Calu3 (cell line): ENCODE results near the gene RHBDF2. TPM values are rescaled to one million over a fixed set of nuclear protein-coding genes. Genes with fewer than 3 reads are reported as not detected.

Source experiments
- BruUV-seq: library from RNA; stranded (reverse); fragments of 400-500 nt; replicated peaks from 2 replicates; lab custom pipeline; 2021; lab: Mats Ljungman, UMichigan
- CTCF ChIA-PET: fragments of 300-600 bp; sonication (Branson Sonifier 250); formaldehyde crosslinking; loops from one replicate; lab custom pipeline; 2022; ENCODE audit warnings: antibody characterized with exemption; lab: Charles Lee
- DNase-seq: peaks from one replicate; pipeline ENCODE4 v3.0.0; 2022
- H3K27ac Mint-ChIP-seq: one replicate; pipeline ENCODE4 v1.8.0; 2022; ENCODE audit warnings: mixed read lengths; ENCODE audit not compliant: unreplicated experiment
- H3K27me3 Mint-ChIP-seq: one replicate; pipeline ENCODE4 v1.8.0; 2022; ENCODE audit warnings: mixed read lengths; ENCODE audit not compliant: unreplicated experiment
- H3K36me3 Mint-ChIP-seq: one replicate; pipeline ENCODE4 v1.8.0; 2022; ENCODE audit warnings: mild to moderate bottlenecking, moderate library complexity, mixed read lengths; ENCODE audit not compliant: insufficient read depth, unreplicated experiment
- H3K4me1 Mint-ChIP-seq: one replicate; pipeline ENCODE4 v1.8.0; 2022; ENCODE audit warnings: mild to moderate bottlenecking, low read depth, mixed read lengths; ENCODE audit not compliant: unreplicated experiment
- H3K4me3 Mint-ChIP-seq: one replicate; pipeline ENCODE4 v1.8.0; 2022; ENCODE audit warnings: mild to moderate bottlenecking, low read depth, moderate library complexity, mixed read lengths; ENCODE audit not compliant: unreplicated experiment
- H3K9me3 Mint-ChIP-seq: one replicate; pipeline ENCODE4 v1.8.0; 2022; ENCODE audit warnings: low read depth, mixed read lengths; ENCODE audit not compliant: unreplicated experiment
- intact Hi-C: fragments of 100-400 bp; cut with micrococcal nuclease; formaldehyde crosslinking; loops from one replicate; pipeline ENCODE4 v1.10.0; 2022; ENCODE audit not compliant: unreplicated experiment
- total RNA-seq: library from RNA; stranded (reverse); gene quantifications from 2 replicates; pipeline ENCODE4 v1.2.3, GENCODE V29; 2022
- TF ChIP-seq, protein P1 (sequence below): fragments of 200-600 bp; IDR thresholded peaks from one replicate; pipeline ENCODE4 v1.8.0; 2022; ENCODE audit warnings: antibody characterized with exemption; ENCODE audit not compliant: unreplicated experiment

The RHBDF2 gene
- total RNA-seq, 1 experiment from 2014 or later, result 47.7 TPM

DNA sequence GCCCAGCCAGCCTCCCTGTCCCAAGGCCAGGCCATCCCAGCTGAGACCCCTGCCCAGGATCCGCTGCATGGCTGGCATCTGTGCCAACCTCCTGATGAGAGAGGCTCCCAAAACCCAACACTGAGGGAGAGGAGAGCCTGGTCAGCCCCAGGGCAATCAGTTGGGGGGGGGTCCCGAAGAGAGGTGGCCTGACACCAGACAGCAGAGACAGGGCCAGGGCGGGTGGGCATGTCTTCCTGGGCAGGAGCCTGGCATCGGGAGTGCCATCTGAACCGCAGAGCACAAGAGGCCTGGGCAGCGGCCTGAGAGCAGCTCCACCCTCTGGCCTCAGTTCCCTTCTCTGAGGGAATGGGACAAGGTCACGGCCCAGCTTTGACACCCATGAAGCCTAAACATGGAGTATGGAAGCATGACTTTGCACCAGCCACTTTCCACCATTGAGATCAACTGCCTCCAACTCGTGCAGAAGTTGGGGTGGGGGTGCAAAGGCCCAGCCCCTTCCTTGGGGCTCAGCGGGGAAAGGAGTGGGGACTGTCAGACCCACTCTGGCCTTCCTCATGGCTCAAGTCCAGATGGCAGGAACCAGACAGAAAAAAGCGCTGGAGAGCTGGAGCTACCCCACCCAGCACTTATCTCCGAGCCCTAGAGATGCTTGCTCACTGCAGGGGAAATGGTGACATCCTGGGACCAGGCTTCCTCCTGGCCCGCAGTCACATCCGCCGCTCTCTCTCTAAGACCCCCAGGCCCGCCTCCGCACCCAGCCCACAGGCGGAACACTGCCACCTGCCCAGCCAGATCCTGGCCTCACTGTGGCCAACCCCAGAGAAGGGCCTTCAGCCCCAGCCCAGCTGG lies 9.7 kb downstream of the RHBDF2 start:
- CTCF ChIA-PET, result interaction anchor here (0.6 kb wide), 1 partner anchor 16 kb away, joined by 3 read pairs; no protein-coding TSS in a partner anchor
- Mint-ChIP-seq H3K9me3 (no peaks in the 10 kb centered on the region), H3K4me1 (peaks cover 16% of the 10 kb centered on the region), H3K27me3 (no peaks in the 10 kb centered on the region), H3K27ac (no peak overlapping the region), H3K36me3 (no peaks in the 10 kb centered on the region), H3K4me3 (no peak overlapping the region)
- TF ChIP-seq, protein P1, sequence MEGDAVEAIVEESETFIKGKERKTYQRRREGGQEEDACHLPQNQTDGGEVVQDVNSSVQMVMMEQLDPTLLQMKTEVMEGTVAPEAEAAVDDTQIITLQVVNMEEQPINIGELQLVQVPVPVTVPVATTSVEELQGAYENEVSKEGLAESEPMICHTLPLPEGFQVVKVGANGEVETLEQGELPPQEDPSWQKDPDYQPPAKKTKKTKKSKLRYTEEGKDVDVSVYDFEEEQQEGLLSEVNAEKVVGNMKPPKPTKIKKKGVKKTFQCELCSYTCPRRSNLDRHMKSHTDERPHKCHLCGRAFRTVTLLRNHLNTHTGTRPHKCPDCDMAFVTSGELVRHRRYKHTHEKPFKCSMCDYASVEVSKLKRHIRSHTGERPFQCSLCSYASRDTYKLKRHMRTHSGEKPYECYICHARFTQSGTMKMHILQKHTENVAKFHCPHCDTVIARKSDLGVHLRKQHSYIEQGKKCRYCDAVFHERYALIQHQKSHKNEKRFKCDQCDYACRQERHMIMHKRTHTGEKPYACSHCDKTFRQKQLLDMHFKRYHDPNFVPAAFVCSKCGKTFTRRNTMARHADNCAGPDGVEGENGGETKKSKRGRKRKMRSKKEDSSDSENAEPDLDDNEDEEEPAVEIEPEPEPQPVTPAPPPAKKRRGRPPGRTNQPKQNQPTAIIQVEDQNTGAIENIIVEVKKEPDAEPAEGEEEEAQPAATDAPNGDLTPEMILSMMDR, result no peak
- no TSS peak for BruUV-seq
- intact Hi-C loops, result no loop called here
- no peak for DNase-seq

DNA sequence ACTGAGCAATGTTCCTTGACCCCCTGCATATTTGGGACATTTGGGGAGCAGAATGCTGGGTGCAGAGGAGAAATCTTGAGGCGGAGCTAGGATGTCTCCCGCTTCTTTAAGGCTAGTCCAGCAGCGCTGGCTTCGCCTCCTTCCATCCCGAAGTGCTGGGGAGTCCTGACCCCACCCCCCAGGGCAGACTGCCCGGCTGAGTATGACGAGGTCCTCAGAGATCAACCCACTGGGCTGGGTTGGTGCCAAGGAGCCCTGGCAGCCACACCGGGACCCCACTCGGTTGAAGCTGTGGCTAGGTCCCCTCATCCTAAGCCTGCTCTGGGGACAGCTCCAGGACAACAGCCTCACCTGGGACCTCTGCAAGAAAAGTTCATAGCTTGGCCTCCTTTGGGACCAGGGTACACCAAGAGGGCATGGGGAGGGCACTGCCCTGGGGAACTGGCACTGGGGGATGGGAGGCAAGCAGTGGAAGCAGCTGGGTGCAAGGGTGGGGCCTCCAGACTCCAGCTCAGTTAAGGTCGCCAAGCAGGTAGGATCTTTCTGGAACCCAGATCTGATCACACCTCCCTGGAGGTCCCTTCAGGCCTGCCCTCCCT lies 11.0 kb downstream of the RHBDF2 start:
- Mint-ChIP-seq H3K27ac (no peak overlapping the region), H3K4me3 (no peak overlapping the region), H3K36me3 (no peaks in the 10 kb centered on the region), H3K27me3 (no peaks in the 10 kb centered on the region), H3K9me3 (no peaks in the 10 kb centered on the region), H3K4me1 (peaks cover 16% of the 10 kb centered on the region)
- intact Hi-C loops, result no loop called here
- no TSS peak for BruUV-seq
- TF ChIP-seq, protein P1, result no peak
- CTCF ChIA-PET, result interaction anchor here (0.6 to 1.0 kb wide), 2 partner anchors 32 to 103 kb away, joined by 3 to 6 read pairs; no protein-coding TSS in a partner anchor
- DNase-seq, result no peak

- no peak for DNase-seq
- CTCF ChIA-PET, result interaction anchor here (0.6 kb wide), 1 partner anchor 359 kb away, joined by 5 read pairs; no protein-coding TSS in a partner anchor
- intact Hi-C loops, result no loop called here
- no peaks in the 10 kb centered on the region for H3K27me3 Mint-ChIP-seq
- TF ChIP-seq, protein P1, result no peak
- H3K4me1 Mint-ChIP-seq, result peaks cover 5% of the 10 kb centered on the region
- no TSS peak for BruUV-seq
- H3K4me3 Mint-ChIP-seq, result no peak overlapping the region
- H3K9me3 Mint-ChIP-seq, result no peaks in the 10 kb centered on the region
- H3K36me3 Mint-ChIP-seq, result peaks cover 10% of the 10 kb centered on the region
- H3K27ac Mint-ChIP-seq, result no peak overlapping the region
Observed at GRCh38 chr17:76487451-76488192, 13.6 kb downstream of the RHBDF2 start.

- TF ChIP-seq, protein P1, result no peak
- H3K27ac Mint-ChIP-seq, result no peak overlapping the region
Observed at GRCh38 chr17:76485569-76485968, 15.7 kb downstream of the RHBDF2 start.

More at GRCh38 chr17:76485569-76485968, 15.7 kb downstream of the RHBDF2 start:
- BruUV-seq, result no TSS peak
- intact Hi-C loops, result no loop called here
- H3K9me3 Mint-ChIP-seq, result no peaks in the 10 kb centered on the region
- DNase-seq, result no peak
- H3K36me3 Mint-ChIP-seq, result peaks cover 10% of the 10 kb centered on the region
- H3K4me3 Mint-ChIP-seq, result no peak overlapping the region
- CTCF ChIA-PET, result no interaction called here
- H3K4me1 Mint-ChIP-seq, result no peaks in the 10 kb centered on the region
- H3K27me3 Mint-ChIP-seq, result no peaks in the 10 kb centered on the region
